Measurements from ENCODE around the gene TET1.
A peak's percentile ranks its signal among the peaks of the same experiment; 100 is the strongest.
"Not testable (repeated sequence)": the region's sequence is repeated elsewhere in the genome, so short reads cannot be mapped to it uniquely, and the experiment has no call there.

The TET1 gene

GRCh38 chr10:68668231-68668630, 108.1 kb downstream of the TET1 start:
- Mint-ChIP-seq H3K4me1 (no peaks in the 10 kb centered on the region), H3K9me3 (no peaks in the 10 kb centered on the region), H3K27ac (no peak overlapping the region), H3K36me3 (peaks cover 6% of the 10 kb centered on the region), H3K4me3 (no peak overlapping the region), H3K27me3 (no peaks in the 10 kb centered on the region)
- no peak for DNase-seq
- CTCF ChIA-PET = no interaction called here

DNA sequence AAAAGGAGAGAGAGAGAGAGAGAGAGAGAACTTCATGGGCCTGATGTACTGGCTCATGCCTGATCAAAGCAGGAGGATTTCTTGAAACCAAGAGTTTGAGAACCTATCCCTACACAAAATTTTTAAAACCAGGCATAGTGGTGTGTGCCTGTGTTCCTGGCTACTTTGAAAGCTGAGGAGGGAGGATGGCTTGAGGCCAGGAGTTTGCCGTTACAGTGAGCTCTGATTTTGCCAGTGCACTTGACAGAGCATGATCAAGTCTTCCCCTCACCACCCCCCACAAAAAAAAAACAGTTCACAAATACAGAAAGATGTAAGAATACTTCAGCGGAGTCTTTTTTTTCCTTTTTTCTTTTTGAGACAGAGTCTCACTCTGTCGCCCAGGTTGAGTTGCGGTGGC, 108.8 kb downstream of the TET1 start:
- Mint-ChIP-seq H3K4me1 (no peaks in the 10 kb centered on the region), H3K9me3 (no peaks in the 10 kb centered on the region), H3K4me3 (no peak overlapping the region), H3K27me3 (no peaks in the 10 kb centered on the region), H3K36me3 (peaks cover 7% of the 10 kb centered on the region), H3K27ac (no peak overlapping the region)
- DNase-seq = no peak
- CTCF ChIA-PET = no interaction called here

GRCh38 chr10:68684413-68684812, 124.3 kb downstream of the TET1 start:
- Mint-ChIP-seq H3K9me3 (no peaks in the 10 kb centered on the region), H3K27ac (no peak overlapping the region), H3K4me3 (no peak overlapping the region), H3K4me1 (no peaks in the 10 kb centered on the region), H3K27me3 (no peaks in the 10 kb centered on the region), H3K36me3 (peaks cover 6% of the 10 kb centered on the region)
- CTCF ChIA-PET = no interaction called here
- DNase-seq = no peak

- no peak overlapping the region for H3K4me3 Mint-ChIP-seq
- no peak overlapping the region for H3K27ac Mint-ChIP-seq
- no peak for DNase-seq
- no peaks in the 10 kb centered on the region for H3K36me3 Mint-ChIP-seq
- no peaks in the 10 kb centered on the region for H3K4me1 Mint-ChIP-seq
- CTCF ChIA-PET = no interaction called here
- H3K27me3 Mint-ChIP-seq = no peaks in the 10 kb centered on the region
- no peaks in the 10 kb centered on the region for H3K9me3 Mint-ChIP-seq
These were observed 135.9 kb downstream of the TET1 start for GRCh38 chr10:68696018-68696417.

DNA sequence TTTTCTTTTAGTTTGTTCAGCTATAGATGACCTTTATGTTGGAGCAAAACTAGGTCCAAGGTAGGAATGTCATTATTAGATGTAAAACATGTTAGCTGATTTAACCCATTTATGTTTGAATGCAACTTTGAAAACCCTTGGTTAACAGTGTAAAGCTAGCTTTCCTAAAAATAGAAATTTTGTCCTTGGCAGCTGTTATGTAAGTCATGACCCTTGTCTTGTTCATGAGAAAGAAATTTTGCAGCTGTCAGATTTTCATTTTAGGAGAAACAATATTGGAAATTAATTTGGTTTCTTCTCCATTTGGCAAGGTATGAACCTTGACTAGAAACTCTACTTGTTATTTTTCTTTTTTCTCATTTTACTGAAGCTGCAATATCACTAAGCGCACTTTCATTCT, 137.0 kb downstream of the TET1 start:
- Mint-ChIP-seq H3K4me1 (no peaks in the 10 kb centered on the region), H3K4me3 (no peak overlapping the region), H3K27ac (no peak overlapping the region), H3K36me3 (no peaks in the 10 kb centered on the region), H3K9me3 (no peaks in the 10 kb centered on the region), H3K27me3 (no peaks in the 10 kb centered on the region)
- no peak for DNase-seq
- CTCF ChIA-PET = no interaction called here

GRCh38 chr10:68700197-68700596, 140.1 kb downstream of the TET1 start:
- H3K27ac Mint-ChIP-seq = no peak overlapping the region
- CTCF ChIA-PET = interaction anchor here (1.5 kb wide), 1 partner anchor 150 kb away, joined by 4 read pairs; no protein-coding TSS in a partner anchor
- no peak overlapping the region for H3K4me3 Mint-ChIP-seq
- H3K36me3 Mint-ChIP-seq = no peaks in the 10 kb centered on the region
- no peak for DNase-seq
- H3K4me1 Mint-ChIP-seq = no peaks in the 10 kb centered on the region
- no peaks in the 10 kb centered on the region for H3K27me3 Mint-ChIP-seq
- no peaks in the 10 kb centered on the region for H3K9me3 Mint-ChIP-seq

DNA sequence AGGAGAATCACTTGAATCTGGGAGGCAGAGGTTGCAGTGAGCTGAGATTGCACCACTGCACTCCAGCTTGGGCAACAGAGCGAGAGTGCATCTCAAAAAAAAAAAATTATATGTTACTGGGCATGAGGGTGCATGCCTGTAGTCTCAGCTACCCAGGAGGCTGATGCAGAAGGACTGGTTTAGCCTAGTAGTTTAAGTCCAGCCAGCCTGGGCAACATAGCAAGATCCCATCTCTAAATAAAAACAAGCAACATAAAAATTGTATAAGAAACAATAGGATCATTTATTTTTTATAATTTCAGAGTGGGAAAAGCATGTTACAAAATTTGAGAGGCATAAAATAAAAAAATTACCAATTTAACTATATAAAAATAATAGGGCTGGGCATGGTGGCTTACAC, 145.4 kb downstream of the TET1 start:
- no peaks in the 10 kb centered on the region for H3K4me1 Mint-ChIP-seq
- peaks cover 2% of the 10 kb centered on the region for H3K27me3 Mint-ChIP-seq
- no peak for DNase-seq
- CTCF ChIA-PET = no interaction called here
- H3K4me3 Mint-ChIP-seq = no peak overlapping the region
- no peak overlapping the region for H3K27ac Mint-ChIP-seq
- no peaks in the 10 kb centered on the region for H3K36me3 Mint-ChIP-seq
- H3K9me3 Mint-ChIP-seq = no peaks in the 10 kb centered on the region

GRCh38 chr10:68708987-68709386, 148.8 kb downstream of the TET1 start:
- H3K9me3 Mint-ChIP-seq, DNase-seq, H3K36me3 Mint-ChIP-seq, CTCF ChIA-PET, H3K4me1 Mint-ChIP-seq, H3K27me3 Mint-ChIP-seq, H3K4me3 Mint-ChIP-seq, H3K27ac Mint-ChIP-seq: not testable (repeated sequence)

DNA sequence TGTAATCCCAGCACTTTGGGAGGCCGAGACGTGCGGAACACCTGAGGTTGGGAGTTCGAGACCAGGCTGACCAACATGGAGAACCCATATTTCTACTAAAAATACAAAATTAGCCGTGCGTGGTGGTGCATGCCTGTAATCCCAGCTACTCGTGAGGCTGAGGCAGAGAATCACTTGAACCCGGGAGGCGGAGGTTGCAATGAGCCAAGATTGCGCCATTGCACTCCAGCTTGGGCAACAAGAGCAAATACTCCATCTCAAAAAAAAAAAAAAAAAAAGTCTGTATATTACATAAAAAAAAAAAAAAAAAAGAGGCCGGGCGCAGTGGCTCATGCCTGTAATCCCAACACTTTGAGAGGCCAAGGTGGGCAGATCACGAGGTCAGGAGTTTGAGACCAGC, 152.9 kb downstream of the TET1 start:
- peaks cover 19% of the 10 kb centered on the region for H3K27me3 Mint-ChIP-seq
- H3K27ac Mint-ChIP-seq, CTCF ChIA-PET, H3K36me3 Mint-ChIP-seq, H3K4me3 Mint-ChIP-seq, H3K4me1 Mint-ChIP-seq, H3K9me3 Mint-ChIP-seq, DNase-seq: not testable (repeated sequence)

GRCh38 chr10:68717435-68717834, 157.3 kb downstream of the TET1 start:
- H3K4me3 Mint-ChIP-seq = no peak overlapping the region
- no peaks in the 10 kb centered on the region for H3K9me3 Mint-ChIP-seq
- no peak for DNase-seq
- H3K36me3 Mint-ChIP-seq = peaks cover 8% of the 10 kb centered on the region
- no peak overlapping the region for H3K27ac Mint-ChIP-seq
- peaks cover 18% of the 10 kb centered on the region for H3K27me3 Mint-ChIP-seq
- peaks cover 16% of the 10 kb centered on the region for H3K4me1 Mint-ChIP-seq
- CTCF ChIA-PET = no interaction called here

DNA sequence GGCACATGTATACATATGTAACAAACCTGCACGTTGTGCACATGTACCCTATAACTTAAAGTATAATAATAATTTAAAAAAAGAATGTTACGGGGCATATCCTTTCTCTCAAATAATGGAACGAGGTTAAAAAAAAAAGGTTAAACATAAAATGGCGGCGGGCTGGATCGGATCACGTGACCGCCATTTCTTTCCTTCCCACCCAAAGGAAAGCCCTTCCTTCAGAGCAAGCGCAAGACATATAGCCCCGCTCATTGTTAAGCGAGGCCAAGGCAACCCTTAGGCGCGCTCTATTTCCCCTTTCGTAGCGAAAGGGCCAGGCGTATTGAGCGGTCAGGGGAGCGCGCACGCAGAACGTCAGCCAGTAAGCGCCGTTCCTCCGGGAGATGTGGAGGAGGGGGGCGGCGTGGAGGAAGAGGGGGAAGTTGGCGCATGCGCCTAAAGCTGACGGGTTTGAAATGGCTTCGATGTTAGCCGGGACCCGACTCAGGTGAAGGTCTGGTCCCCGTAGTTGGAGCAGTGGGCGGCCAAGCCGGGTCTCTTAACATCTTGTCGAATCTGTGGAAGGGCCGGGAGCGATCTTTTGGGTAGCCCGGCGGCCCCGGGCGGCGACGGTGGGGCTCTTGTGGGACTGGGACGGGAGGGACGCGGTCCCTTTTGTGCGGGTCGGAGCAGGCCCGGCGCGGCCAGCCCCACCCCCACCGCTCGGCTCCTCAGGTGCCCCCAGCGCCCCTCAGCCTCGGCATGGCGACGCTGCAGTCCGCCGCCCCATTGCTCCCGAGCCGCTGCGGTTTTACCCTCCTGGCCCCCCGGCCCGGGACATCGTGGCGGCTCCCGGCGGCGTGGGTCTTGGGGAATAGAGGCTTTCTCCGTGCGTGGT, 160.9 kb downstream of the TET1 start, which contains the start of gene CCAR1:
Gene CCAR1 (plus strand): TSS at position 447 of the 880 bp plus-strand sequence. CDS start 1,266 bp downstream, outside the sequence.
- peaks cover 9% of the 10 kb centered on the region for H3K27me3 Mint-ChIP-seq
- H3K27ac Mint-ChIP-seq = peak within 1 kb of the TSS; percentile 98
- peaks cover 23% of the 10 kb centered on the region for H3K4me1 Mint-ChIP-seq
- peaks cover 23% of the 10 kb centered on the region for H3K36me3 Mint-ChIP-seq
- DNase-seq = peak; percentile 98
- H3K9me3 Mint-ChIP-seq = no peaks in the 10 kb centered on the region
- CTCF ChIA-PET = no interaction called here
- H3K4me3 Mint-ChIP-seq = peak within 1 kb of the TSS; percentile 82

DNA sequence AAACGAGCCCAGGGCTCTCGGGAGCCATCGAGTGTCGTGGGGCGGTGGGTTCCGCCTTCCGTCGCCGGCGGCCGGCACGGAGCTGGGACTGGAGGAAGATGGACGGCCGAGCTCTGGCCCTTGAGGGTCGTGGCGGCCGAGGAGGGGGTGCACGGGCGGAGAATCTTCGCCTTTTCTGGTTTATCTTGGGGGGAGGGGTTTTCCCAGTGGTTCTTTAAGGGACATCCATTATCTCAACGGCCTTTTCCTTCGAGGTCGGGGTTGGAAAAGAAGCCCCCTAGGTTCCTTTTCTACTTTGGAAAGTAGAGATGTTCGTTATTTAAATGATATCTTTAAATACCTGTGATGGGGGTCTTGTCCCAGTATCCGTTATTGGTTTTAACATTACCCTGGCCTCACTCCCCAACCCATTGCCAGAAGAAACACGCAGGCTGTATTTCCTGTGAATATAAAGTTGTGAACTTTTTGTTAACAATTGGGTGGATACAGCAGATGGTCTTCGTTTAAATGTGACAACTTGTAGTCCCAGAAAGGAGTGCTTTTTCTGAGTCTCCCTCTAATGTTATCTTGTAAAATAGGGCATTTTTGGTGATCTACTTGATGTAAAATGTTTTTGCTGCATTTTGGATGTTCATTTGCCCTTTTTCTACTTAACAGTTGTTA, 161.7 kb downstream of the TET1 start:
- CTCF ChIA-PET = no interaction called here
- H3K4me1 Mint-ChIP-seq = peaks cover 23% of the 10 kb centered on the region
- peak overlapping the region; percentile 90 for H3K27ac Mint-ChIP-seq
- peak overlapping the region; percentile 82 for H3K4me3 Mint-ChIP-seq
- H3K27me3 Mint-ChIP-seq = peaks cover 9% of the 10 kb centered on the region
- no peaks in the 10 kb centered on the region for H3K9me3 Mint-ChIP-seq
- peaks cover 28% of the 10 kb centered on the region for H3K36me3 Mint-ChIP-seq
- no peak for DNase-seq

- H3K9me3 Mint-ChIP-seq = no peaks in the 10 kb centered on the region
- H3K36me3 Mint-ChIP-seq = peaks cover 43% of the 10 kb centered on the region
- CTCF ChIA-PET = no interaction called here
- peaks cover 4% of the 10 kb centered on the region for H3K27me3 Mint-ChIP-seq
- DNase-seq = no peak
- peaks cover 24% of the 10 kb centered on the region for H3K4me1 Mint-ChIP-seq
- no peak overlapping the region for H3K4me3 Mint-ChIP-seq
- H3K27ac Mint-ChIP-seq = no peak overlapping the region
These were observed 164.9 kb downstream of the TET1 start for GRCh38 chr10:68725016-68725415.

- H3K27me3 Mint-ChIP-seq = no peaks in the 10 kb centered on the region
- H3K4me3 Mint-ChIP-seq = no peak overlapping the region
- no peak overlapping the region for H3K27ac Mint-ChIP-seq
- no peak for DNase-seq
- peaks cover 15% of the 10 kb centered on the region for H3K4me1 Mint-ChIP-seq
- no peaks in the 10 kb centered on the region for H3K9me3 Mint-ChIP-seq
- H3K36me3 Mint-ChIP-seq = peaks cover 41% of the 10 kb centered on the region
- CTCF ChIA-PET = no interaction called here
These were observed 167.0 kb downstream of the TET1 start for GRCh38 chr10:68727146-68727545.

GRCh38 chr10:68732651-68733050, 172.5 kb downstream of the TET1 start:
- no peak overlapping the region for H3K27ac Mint-ChIP-seq
- CTCF ChIA-PET = no interaction called here
- H3K4me1 Mint-ChIP-seq = peaks cover 4% of the 10 kb centered on the region
- no peaks in the 10 kb centered on the region for H3K27me3 Mint-ChIP-seq
- H3K36me3 Mint-ChIP-seq = peaks cover 42% of the 10 kb centered on the region
- H3K4me3 Mint-ChIP-seq = no peak overlapping the region
- H3K9me3 Mint-ChIP-seq = no peaks in the 10 kb centered on the region
- DNase-seq = no peak

Measured in activated naive CD4-positive, alpha-beta T cell treated with anti-CD3 and anti-CD28 coated beads, Interleukin-2, amount 10 ng/mL, durations not matched to agents 7 days and 5 days (primary cell).